DND-41 (cell line): ENCODE results near the gene AMACR.
"Not testable (repeated sequence)": the region's sequence is repeated elsewhere in the genome, so short reads cannot be mapped to it uniquely, and the experiment has no call there.

ENCODE experiments used
- ATAC-seq: fragments of 200-7000 bp; cut with Tn5 transposase; 3 replicates; pipeline ENCODE4 v1.9.1; 2021; ENCODE audit warnings: low read depth; ENCODE audit not compliant: insufficient read depth
- DNase-seq: peaks from one replicate; pipeline ENCODE4 v3.0.0-alpha.2; 2020
- H2AFZ ChIP-seq: 2 replicates; pipeline ENCODE4 v1.6.0; 2012; ENCODE audit warnings: low read depth, low read length
- H3K27ac ChIP-seq: 2 replicates; pipeline ENCODE4 v1.5.1; 2012; ENCODE audit warnings: low read length, inconsistent platforms
- H3K27me3 ChIP-seq: fragments of 200-600 bp; sonication (generic); 2 replicates; pipeline ENCODE4 v1.6.0; 2012; ENCODE audit warnings: low read length, mild to moderate bottlenecking, inconsistent platforms; ENCODE audit not compliant: insufficient read depth, poor library complexity
- H3K36me3 ChIP-seq: 2 replicates; pipeline ENCODE4 v1.5.1; 2012; ENCODE audit warnings: low read length, inconsistent platforms; ENCODE audit not compliant: insufficient read depth
- H3K4me1 ChIP-seq: 2 replicates; pipeline ENCODE4 v1.5.1; 2012; ENCODE audit warnings: mild to moderate bottlenecking, low read length; ENCODE audit not compliant: insufficient read depth
- H3K4me2 ChIP-seq: 2 replicates; pipeline ENCODE4 v1.6.0; 2012; ENCODE audit warnings: mild to moderate bottlenecking, moderate library complexity, low read length, inconsistent platforms; ENCODE audit not compliant: insufficient read depth
- H3K4me3 ChIP-seq, 2 experiments: fragments of 200-600 bp in 1 of 2; shearing (Covaris generic) in 1 of 2; 2 replicates each; pipeline ENCODE4 v1.5.1; 2012 to 2016; ENCODE audit warnings: inconsistent platforms in 2 of 2, low read length in 2 of 2, mild to moderate bottlenecking in 2 of 2, low read depth in 1 of 2, moderate library complexity in 1 of 2
- H3K79me2 ChIP-seq: 2 replicates; pipeline ENCODE4 v1.6.0; 2012; ENCODE audit warnings: low read length, inconsistent platforms; ENCODE audit not compliant: insufficient read depth
- H3K9ac ChIP-seq: 2 replicates; pipeline ENCODE4 v1.6.0; 2012; ENCODE audit warnings: low read depth, mild to moderate bottlenecking, inconsistent platforms, low read length, moderate library complexity
- H3K9me3 ChIP-seq: 2 replicates; pipeline ENCODE4 v1.5.1; 2012; ENCODE audit warnings: low read length, moderate library complexity, mild to moderate bottlenecking, inconsistent platforms; ENCODE audit not compliant: insufficient read depth, severe bottlenecking
- H4K20me1 ChIP-seq: 2 replicates; pipeline ENCODE4 v1.6.0; 2012; ENCODE audit warnings: low read length; ENCODE audit not compliant: insufficient read depth
- EZH2 ChIP-seq: IDR thresholded peaks from 3 replicates; pipeline ENCODE4 v1.6.1; 2012; ENCODE audit warnings: borderline replicate concordance, low read depth, mild to moderate bottlenecking, moderate library complexity, low read length, inconsistent platforms; ENCODE audit not compliant: severe bottlenecking
- TF ChIP-seq, protein P1 (sequence below): IDR thresholded peaks from 2 replicates; pipeline ENCODE4 v1.5.1; 2012; ENCODE audit warnings: borderline replicate concordance, low read length, moderate library complexity, mild to moderate bottlenecking; ENCODE audit not compliant: poor library complexity, severe bottlenecking; ENCODE audit errors: extremely low read depth

The AMACR gene

GRCh38 chr5:33958176-33958575 is 49.7 kb downstream of the AMACR start:
- no peak for TF ChIP-seq EZH2
- TF ChIP-seq, protein P1, sequence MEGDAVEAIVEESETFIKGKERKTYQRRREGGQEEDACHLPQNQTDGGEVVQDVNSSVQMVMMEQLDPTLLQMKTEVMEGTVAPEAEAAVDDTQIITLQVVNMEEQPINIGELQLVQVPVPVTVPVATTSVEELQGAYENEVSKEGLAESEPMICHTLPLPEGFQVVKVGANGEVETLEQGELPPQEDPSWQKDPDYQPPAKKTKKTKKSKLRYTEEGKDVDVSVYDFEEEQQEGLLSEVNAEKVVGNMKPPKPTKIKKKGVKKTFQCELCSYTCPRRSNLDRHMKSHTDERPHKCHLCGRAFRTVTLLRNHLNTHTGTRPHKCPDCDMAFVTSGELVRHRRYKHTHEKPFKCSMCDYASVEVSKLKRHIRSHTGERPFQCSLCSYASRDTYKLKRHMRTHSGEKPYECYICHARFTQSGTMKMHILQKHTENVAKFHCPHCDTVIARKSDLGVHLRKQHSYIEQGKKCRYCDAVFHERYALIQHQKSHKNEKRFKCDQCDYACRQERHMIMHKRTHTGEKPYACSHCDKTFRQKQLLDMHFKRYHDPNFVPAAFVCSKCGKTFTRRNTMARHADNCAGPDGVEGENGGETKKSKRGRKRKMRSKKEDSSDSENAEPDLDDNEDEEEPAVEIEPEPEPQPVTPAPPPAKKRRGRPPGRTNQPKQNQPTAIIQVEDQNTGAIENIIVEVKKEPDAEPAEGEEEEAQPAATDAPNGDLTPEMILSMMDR = no peak
- ATAC-seq = no peak
- Histone ChIP-seq H3K4me3 (no peak overlapping the region), H3K9me3 (peaks cover 9% of the 10 kb centered on the region), H2AFZ (no peak overlapping the region), H3K79me2 (no peaks in the 10 kb centered on the region), H3K9ac (no peak overlapping the region), H3K4me1 (no peaks in the 10 kb centered on the region), H3K4me2 (no peak overlapping the region), H3K27ac (no peak overlapping the region), H3K27me3 (no peaks in the 10 kb centered on the region), H4K20me1 (no peaks in the 10 kb centered on the region), H3K36me3 (no peaks in the 10 kb centered on the region)
- DNase-seq = no peak

- no peak overlapping the region for H2AFZ ChIP-seq
- H3K36me3 ChIP-seq = no peaks in the 10 kb centered on the region
- H3K4me2 ChIP-seq = no peak overlapping the region
- no peak overlapping the region for H3K4me3 ChIP-seq
- H3K27ac ChIP-seq = no peak overlapping the region
- ATAC-seq (no peak), DNase-seq (no peak)
- H3K27me3 ChIP-seq = no peaks in the 10 kb centered on the region
- TF ChIP-seq, protein P1 = no peak
- TF ChIP-seq EZH2 = no peak
- no peak overlapping the region for H3K9ac ChIP-seq
- H3K9me3 ChIP-seq = peaks cover 9% of the 10 kb centered on the region
- no peaks in the 10 kb centered on the region for H3K79me2 ChIP-seq
- no peaks in the 10 kb centered on the region for H3K4me1 ChIP-seq
- H4K20me1 ChIP-seq = no peaks in the 10 kb centered on the region
Observed at GRCh38 chr5:33957577-33958150, 50.2 kb downstream of the AMACR start.

- H3K4me1 ChIP-seq, H3K9ac ChIP-seq, H3K36me3 ChIP-seq, H3K27me3 ChIP-seq, DNase-seq, H3K4me2 ChIP-seq, H2AFZ ChIP-seq, H3K27ac ChIP-seq, H3K79me2 ChIP-seq, H3K9me3 ChIP-seq, H4K20me1 ChIP-seq, ATAC-seq, H3K4me3 ChIP-seq: not testable (repeated sequence)
Observed at GRCh38 chr5:33952175-33952574, 55.7 kb downstream of the AMACR start.

- H3K79me2 ChIP-seq = no peaks in the 10 kb centered on the region
- no peak for ATAC-seq
- H3K27me3 ChIP-seq = peaks cover 2% of the 10 kb centered on the region
- H3K27ac ChIP-seq = no peak overlapping the region
- no peak overlapping the region for H2AFZ ChIP-seq
- TF ChIP-seq, protein P1 = no peak
- TF ChIP-seq EZH2 = no peak
- no peaks in the 10 kb centered on the region for H3K36me3 ChIP-seq
- H3K4me1 ChIP-seq = no peaks in the 10 kb centered on the region
- no peaks in the 10 kb centered on the region for H4K20me1 ChIP-seq
- H3K4me2 ChIP-seq = no peak overlapping the region
- no peak overlapping the region for H3K9ac ChIP-seq
- no peak for DNase-seq
- no peak overlapping the region for H3K4me3 ChIP-seq
- no peaks in the 10 kb centered on the region for H3K9me3 ChIP-seq
Observed at GRCh38 chr5:33944543-33945132, 63.2 kb downstream of the AMACR start.
